Karpas-422 (cell line): ENCODE results near the gene DIRAS2. TPM values are rescaled to one million over a fixed set of nuclear protein-coding genes. Genes with fewer than 3 reads are reported as not detected.

Source experiments
- DNase-seq: peaks from one replicate; pipeline ENCODE4 v3.0.0-alpha.2; 2015
- H2AFZ ChIP-seq: fragments of 200-600 bp; sonication (generic); 2 replicates; pipeline ENCODE4 v1.6.1; 2014; ENCODE audit warnings: antibody characterized with exemption, low read length, mixed read lengths
- H3K27ac ChIP-seq: fragments of 200-600 bp; sonication (generic); 2 replicates; pipeline ENCODE4 v1.5.1; 2014; ENCODE audit warnings: mild to moderate bottlenecking, low read length, moderate library complexity
- H3K27me3 ChIP-seq: fragments of 200-600 bp; sonication (generic); 2 replicates; pipeline ENCODE4 v1.6.1; 2014; ENCODE audit warnings: low read length, mixed read lengths
- H3K36me3 ChIP-seq: fragments of 200-600 bp; sonication (generic); 2 replicates; pipeline ENCODE4 v1.6.1; 2014; ENCODE audit warnings: low read length, mixed read lengths; ENCODE audit not compliant: insufficient read depth
- H3K4me1 ChIP-seq: fragments of 200-600 bp; sonication (generic); 2 replicates; pipeline ENCODE4 v1.6.1; 2014; ENCODE audit warnings: mild to moderate bottlenecking, low read length, mixed read lengths
- H3K4me2 ChIP-seq: fragments of 200-600 bp; sonication (generic); 2 replicates; pipeline ENCODE4 v1.6.1; 2014; ENCODE audit warnings: low read length, low read depth, mild to moderate bottlenecking; ENCODE audit not compliant: poor library complexity, severe bottlenecking
- H3K4me3 ChIP-seq: fragments of 200-600 bp; sonication (generic); 2 replicates; pipeline ENCODE4 v1.5.1; 2014; ENCODE audit warnings: mild to moderate bottlenecking, antibody characterized with exemption, low read length, mixed read lengths
- H3K79me2 ChIP-seq: fragments of 200-600 bp; sonication (generic); 2 replicates; pipeline ENCODE4 v1.6.1; 2014; ENCODE audit warnings: mild to moderate bottlenecking, low read length, mixed read lengths
- H3K9ac ChIP-seq: fragments of 200-600 bp; sonication (generic); 2 replicates; pipeline ENCODE4 v1.6.0; 2014; ENCODE audit warnings: low read length
- H3K9me2 ChIP-seq: fragments of 200-600 bp; sonication (generic), shearing (Covaris generic); replicated peaks from 2 replicates; pipeline ENCODE4 v1.6.0; 2014; ENCODE audit warnings: mild to moderate bottlenecking, low read length, moderate library complexity; ENCODE audit not compliant: insufficient read depth
- H3K9me3 ChIP-seq: fragments of 300-700, 200-600 bp; sonication (generic); 2 replicates; pipeline ENCODE4 v1.6.1; 2014; ENCODE audit warnings: low read length, mixed read lengths
- H4K20me1 ChIP-seq: fragments of 200-600 bp; sonication (generic); 2 replicates; pipeline ENCODE4 v1.6.1; 2014; ENCODE audit warnings: mild to moderate bottlenecking, antibody characterized with exemption, low read length, low read depth; ENCODE audit not compliant: insufficient read depth
- total RNA-seq: library from RNA; depleted of rRNA; stranded (reverse); fragments of >200 nt; shearing (Covaris generic); gene quantifications from 2 replicates; pipeline ENCODE4 v1.2.3, GENCODE V29; 2014; ENCODE audit warnings: low replicate concordance

The DIRAS2 gene
- total RNA-seq, 1 experiment from 2014 or later, result not detected

DNA sequence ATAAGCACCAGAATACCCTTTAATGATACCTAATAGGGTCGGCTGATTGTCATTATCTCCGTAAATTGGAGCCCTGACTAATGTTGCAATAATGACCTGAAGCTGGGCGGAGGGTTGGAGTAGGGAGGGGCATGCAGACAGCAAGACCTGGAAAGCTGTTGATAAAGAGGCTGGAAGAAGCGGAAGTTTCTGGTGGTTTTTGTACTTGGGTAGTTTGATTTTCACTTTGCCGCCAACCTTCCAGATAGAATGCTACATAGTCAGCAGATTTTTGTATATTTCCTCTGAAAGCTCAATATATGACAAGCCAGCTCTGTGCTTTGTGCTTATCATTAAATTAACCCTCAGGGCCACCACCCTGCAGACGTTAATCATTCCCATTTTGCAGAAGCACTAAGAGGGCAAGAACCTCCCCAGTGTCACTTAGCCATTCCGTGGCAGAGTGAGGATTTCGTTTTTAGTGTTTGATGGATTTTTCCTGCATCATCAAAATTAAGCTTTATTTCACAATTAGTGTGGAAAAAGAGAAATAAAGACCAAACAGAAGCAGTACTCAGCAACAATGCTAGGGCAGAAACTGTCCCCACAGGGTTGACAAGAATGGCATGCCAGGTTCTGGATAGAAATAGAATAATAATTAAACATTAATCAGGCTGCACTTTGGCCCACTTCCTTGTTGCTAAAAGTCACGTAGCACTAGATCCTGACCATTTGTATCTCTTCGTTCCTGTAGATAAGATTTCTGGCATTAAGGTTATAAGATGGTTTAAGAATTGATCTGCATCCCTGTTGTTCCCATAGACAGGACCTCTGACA is 34.7 kb downstream of the DIRAS2 start:
- no peaks in the 10 kb centered on the region for H3K79me2 ChIP-seq
- no peaks in the 10 kb centered on the region for H3K4me1 ChIP-seq
- no peak overlapping the region for H3K27ac ChIP-seq
- no peak overlapping the region for H3K4me3 ChIP-seq
- H4K20me1 ChIP-seq, result no peaks in the 10 kb centered on the region
- H3K36me3 ChIP-seq, result no peaks in the 10 kb centered on the region
- H3K9ac ChIP-seq, result no peak overlapping the region
- no peaks in the 10 kb centered on the region for H3K27me3 ChIP-seq
- H2AFZ ChIP-seq, result no peak overlapping the region
- no peak overlapping the region for H3K4me2 ChIP-seq
- H3K9me3 ChIP-seq, result no peaks in the 10 kb centered on the region
- no peaks in the 10 kb centered on the region for H3K9me2 ChIP-seq
- DNase-seq, result no peak

DNA sequence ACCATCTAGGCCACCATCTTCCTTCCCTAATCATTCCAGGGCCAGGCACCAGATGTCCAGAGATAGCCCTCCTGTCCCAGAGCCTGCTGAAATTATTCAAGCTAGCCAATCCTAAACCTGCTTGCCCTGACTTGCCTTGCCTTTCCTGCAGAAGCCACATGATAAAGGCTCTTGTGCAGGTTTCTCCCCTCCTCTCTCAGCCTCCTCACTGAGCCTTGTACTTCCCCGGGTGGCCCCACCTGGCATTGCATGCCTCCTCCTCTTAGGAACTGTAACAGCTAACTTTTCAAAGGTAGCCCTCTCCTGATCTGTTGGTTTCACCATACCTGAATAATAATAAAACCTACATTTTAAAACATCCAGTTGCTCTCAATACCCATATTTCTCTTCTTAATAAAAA is 42.6 kb downstream of the DIRAS2 start:
- no peaks in the 10 kb centered on the region for H3K9me3 ChIP-seq
- no peak overlapping the region for H3K27ac ChIP-seq
- no peaks in the 10 kb centered on the region for H4K20me1 ChIP-seq
- no peaks in the 10 kb centered on the region for H3K9me2 ChIP-seq
- H3K79me2 ChIP-seq, result no peaks in the 10 kb centered on the region
- H3K4me3 ChIP-seq, result no peak overlapping the region
- H3K36me3 ChIP-seq, result no peaks in the 10 kb centered on the region
- no peaks in the 10 kb centered on the region for H3K4me1 ChIP-seq
- no peaks in the 10 kb centered on the region for H3K27me3 ChIP-seq
- no peak overlapping the region for H2AFZ ChIP-seq
- no peak for DNase-seq
- H3K4me2 ChIP-seq, result no peak overlapping the region
- H3K9ac ChIP-seq, result no peak overlapping the region

DNA sequence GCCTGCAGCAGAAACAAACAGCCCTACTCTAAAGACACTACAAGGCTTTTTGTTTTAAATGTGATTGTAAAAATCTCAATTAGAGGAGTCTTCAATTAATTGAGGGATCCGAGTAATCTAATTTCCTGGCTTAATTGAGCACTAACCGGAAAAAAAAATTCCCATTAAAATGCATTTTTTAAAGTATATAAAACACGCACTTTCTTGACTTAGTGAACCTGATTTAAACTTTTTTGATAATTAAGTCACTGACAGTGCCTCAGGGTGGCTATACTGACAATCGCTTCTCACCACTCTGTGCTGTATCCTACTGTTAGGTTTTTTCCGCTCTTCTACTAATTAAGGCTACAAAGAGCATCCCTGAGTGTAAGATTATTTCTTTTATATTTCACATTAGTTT is 44.4 kb downstream of the DIRAS2 start:
- Histone ChIP-seq H3K4me1 (no peaks in the 10 kb centered on the region), H3K79me2 (no peaks in the 10 kb centered on the region), H3K36me3 (no peaks in the 10 kb centered on the region), H3K9me3 (no peaks in the 10 kb centered on the region), H3K27ac (no peak overlapping the region), H3K9me2 (no peaks in the 10 kb centered on the region), H3K4me2 (no peak overlapping the region), H2AFZ (no peak overlapping the region), H3K9ac (no peak overlapping the region), H3K4me3 (no peak overlapping the region), H4K20me1 (no peaks in the 10 kb centered on the region), H3K27me3 (no peaks in the 10 kb centered on the region)
- DNase-seq, result no peak

DNA sequence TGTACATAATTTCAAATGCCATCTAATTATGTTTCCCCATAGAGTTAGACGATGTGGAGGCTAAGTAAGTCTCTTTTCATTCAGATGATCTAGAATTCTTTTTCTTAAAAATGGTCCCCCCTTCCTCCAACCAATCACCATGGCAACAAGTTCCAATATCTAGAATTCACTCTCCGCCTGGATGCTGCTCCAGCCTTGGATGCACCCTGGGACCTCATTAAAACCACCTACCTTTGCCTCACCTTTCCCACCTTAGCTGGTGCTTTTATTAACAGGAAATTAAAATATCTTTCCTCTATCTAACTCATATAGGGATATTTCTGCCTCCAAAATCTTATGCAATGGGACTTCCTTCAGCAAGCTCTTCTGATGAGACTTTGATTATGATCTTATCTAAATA is 49.0 kb downstream of the DIRAS2 start:
- no peaks in the 10 kb centered on the region for H3K9me2 ChIP-seq
- H3K27ac ChIP-seq, result no peak overlapping the region
- H3K9me3 ChIP-seq, result no peaks in the 10 kb centered on the region
- no peak overlapping the region for H2AFZ ChIP-seq
- H3K9ac ChIP-seq, result no peak overlapping the region
- no peak for DNase-seq
- H3K27me3 ChIP-seq, result no peaks in the 10 kb centered on the region
- no peaks in the 10 kb centered on the region for H3K36me3 ChIP-seq
- H3K4me2 ChIP-seq, result no peak overlapping the region
- no peaks in the 10 kb centered on the region for H3K4me1 ChIP-seq
- H4K20me1 ChIP-seq, result no peaks in the 10 kb centered on the region
- no peak overlapping the region for H3K4me3 ChIP-seq
- no peaks in the 10 kb centered on the region for H3K79me2 ChIP-seq

DNA sequence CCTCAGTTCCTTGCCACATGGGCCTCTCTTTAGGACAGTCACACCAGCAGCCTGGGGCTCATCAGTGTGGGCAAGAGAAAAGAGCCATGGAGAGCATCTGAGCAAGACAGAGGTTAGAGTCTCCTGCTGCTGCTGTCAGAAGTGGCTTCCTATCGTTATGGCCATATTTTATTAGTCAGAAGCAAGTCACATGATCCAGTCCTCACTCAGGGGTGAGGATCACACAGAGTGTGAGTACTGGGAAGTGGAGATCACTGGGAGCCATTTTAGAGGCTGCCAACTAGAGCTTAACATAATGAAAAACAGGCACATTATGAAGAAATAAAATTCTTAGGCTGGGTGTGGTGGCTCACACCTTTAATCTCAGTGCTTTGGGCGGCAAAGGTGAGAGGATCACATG is 62.0 kb downstream of the DIRAS2 start:
- no peaks in the 10 kb centered on the region for H3K4me1 ChIP-seq
- no peaks in the 10 kb centered on the region for H4K20me1 ChIP-seq
- no peak overlapping the region for H3K27ac ChIP-seq
- no peak overlapping the region for H3K9ac ChIP-seq
- H3K79me2 ChIP-seq, result no peaks in the 10 kb centered on the region
- no peak overlapping the region for H3K4me2 ChIP-seq
- H3K27me3 ChIP-seq, result no peaks in the 10 kb centered on the region
- no peak overlapping the region for H2AFZ ChIP-seq
- H3K4me3 ChIP-seq, result no peak overlapping the region
- H3K36me3 ChIP-seq, result no peaks in the 10 kb centered on the region
- no peak for DNase-seq
- H3K9me2 ChIP-seq, result no peaks in the 10 kb centered on the region
- no peaks in the 10 kb centered on the region for H3K9me3 ChIP-seq

DNA sequence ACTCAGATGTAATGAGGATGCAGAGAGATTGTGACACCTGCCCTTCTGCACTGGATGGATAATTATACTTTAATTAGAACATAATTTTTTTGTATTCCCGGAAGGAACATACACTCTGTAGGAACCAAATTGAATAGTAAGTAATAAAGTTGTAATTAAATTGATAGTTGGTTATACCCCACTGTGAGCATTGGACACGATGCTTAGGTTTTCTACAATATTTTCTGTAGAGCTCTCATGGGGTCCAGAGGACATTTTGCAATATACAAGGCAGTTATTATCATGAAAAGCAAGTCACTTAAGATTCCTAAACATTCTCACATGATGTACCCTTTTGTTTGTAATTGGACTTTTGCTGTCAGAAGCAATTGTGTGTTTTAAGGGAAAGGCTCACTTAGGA is 63.4 kb downstream of the DIRAS2 start:
- no peak overlapping the region for H2AFZ ChIP-seq
- no peak overlapping the region for H3K4me3 ChIP-seq
- no peak overlapping the region for H3K27ac ChIP-seq
- H3K9me2 ChIP-seq, result no peaks in the 10 kb centered on the region
- DNase-seq, result no peak
- H3K79me2 ChIP-seq, result no peaks in the 10 kb centered on the region
- no peak overlapping the region for H3K4me2 ChIP-seq
- H3K9ac ChIP-seq, result no peak overlapping the region
- H3K4me1 ChIP-seq, result no peaks in the 10 kb centered on the region
- H4K20me1 ChIP-seq, result no peaks in the 10 kb centered on the region
- no peaks in the 10 kb centered on the region for H3K9me3 ChIP-seq
- no peaks in the 10 kb centered on the region for H3K36me3 ChIP-seq
- no peaks in the 10 kb centered on the region for H3K27me3 ChIP-seq

DNA sequence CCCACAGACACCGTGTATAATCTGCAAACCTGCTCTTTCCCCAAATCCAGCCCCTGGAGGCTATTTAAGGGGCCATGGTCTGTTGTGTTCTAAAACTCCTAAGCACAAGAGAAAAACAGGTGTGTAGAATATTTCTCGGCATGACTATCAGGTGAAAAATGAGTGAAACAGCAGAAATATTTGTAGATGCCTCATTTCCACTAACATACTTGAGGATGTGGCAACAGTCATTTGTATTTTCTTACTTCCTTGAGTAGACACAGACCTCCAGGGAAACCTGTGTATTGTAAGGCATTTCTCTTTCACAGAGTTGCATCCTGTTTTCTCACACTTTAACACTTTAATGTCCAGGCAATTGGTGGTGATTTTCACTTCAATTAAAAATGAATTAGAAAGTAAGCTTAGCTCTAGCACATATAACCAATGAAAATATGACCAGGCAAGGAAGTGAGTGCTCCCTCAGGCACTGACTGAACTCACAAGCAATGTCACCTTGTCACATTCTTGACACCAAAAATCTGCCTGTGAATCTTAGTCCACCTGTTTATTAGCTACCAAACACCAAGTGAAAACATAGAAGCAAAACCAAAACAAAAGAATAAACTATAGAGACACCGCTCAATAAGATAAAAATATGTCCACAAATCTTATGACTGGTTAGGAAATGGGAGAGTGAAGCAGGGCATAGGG is 64.4 kb downstream of the DIRAS2 start:
- no peaks in the 10 kb centered on the region for H3K4me1 ChIP-seq
- H3K4me3 ChIP-seq, result no peak overlapping the region
- H3K9me3 ChIP-seq, result no peaks in the 10 kb centered on the region
- no peaks in the 10 kb centered on the region for H3K9me2 ChIP-seq
- no peaks in the 10 kb centered on the region for H3K27me3 ChIP-seq
- no peak for DNase-seq
- H3K79me2 ChIP-seq, result no peaks in the 10 kb centered on the region
- H3K27ac ChIP-seq, result no peak overlapping the region
- H3K36me3 ChIP-seq, result no peaks in the 10 kb centered on the region
- no peak overlapping the region for H3K9ac ChIP-seq
- H3K4me2 ChIP-seq, result no peak overlapping the region
- no peak overlapping the region for H2AFZ ChIP-seq
- H4K20me1 ChIP-seq, result no peaks in the 10 kb centered on the region

DNA sequence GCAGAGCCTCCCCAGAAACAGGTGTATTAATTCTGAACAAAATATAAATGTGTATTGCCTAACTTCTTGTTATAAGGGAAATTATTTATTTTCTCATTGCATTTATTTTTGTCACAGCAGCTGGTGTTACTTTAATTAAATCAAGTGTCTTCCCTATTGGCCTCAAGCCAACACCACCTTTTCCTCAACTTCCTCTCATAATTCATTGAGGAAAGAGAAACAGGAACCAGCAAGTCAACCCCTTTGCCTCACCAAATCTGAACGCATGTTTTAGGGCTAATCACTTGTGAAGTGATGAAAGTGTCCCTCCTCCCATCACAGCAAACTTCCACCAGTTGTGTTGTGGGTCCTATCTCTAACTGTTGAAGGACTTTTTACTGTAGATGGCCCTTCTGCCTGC is 73.1 kb downstream of the DIRAS2 start:
- Histone ChIP-seq H4K20me1 (no peaks in the 10 kb centered on the region), H3K27ac (no peak overlapping the region), H2AFZ (no peak overlapping the region), H3K4me2 (no peak overlapping the region), H3K79me2 (no peaks in the 10 kb centered on the region), H3K9me2 (no peaks in the 10 kb centered on the region), H3K4me1 (no peaks in the 10 kb centered on the region), H3K36me3 (no peaks in the 10 kb centered on the region), H3K9ac (no peak overlapping the region), H3K9me3 (no peaks in the 10 kb centered on the region), H3K27me3 (no peaks in the 10 kb centered on the region), H3K4me3 (no peak overlapping the region)
- DNase-seq, result no peak
